HG03469 (cell line): ENCODE data around the gene PAX1.

ENCODE experiments used
- ATAC-seq: cut with Tn5 transposase; IDR thresholded peaks from one replicate; pipeline ENCODE4 v1.9.1; 2021; ENCODE audit warnings: mild to moderate bottlenecking, moderate library complexity, moderate number of reproducible peaks; ENCODE audit not compliant: unreplicated experiment

Gene PAX1

DNA sequence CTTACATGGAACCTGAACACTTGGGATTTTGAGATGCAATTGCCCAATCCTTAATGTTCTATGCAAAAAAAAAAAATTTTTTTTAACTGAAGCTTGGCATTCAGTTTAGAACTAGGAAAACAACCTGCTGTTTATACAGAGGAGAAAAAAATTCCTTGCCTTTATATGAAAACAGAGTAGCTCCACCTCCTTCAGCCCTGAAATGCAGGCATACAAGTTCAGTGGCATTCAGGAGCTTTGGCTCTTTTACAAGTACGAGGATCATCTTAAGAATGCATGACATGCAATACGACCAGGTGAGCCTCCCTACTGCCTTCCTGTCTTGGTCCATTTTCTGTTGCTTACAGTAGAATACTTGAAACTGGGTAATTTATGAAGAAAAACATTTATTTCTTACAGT lies 20.4 kb downstream of the PAX1 start:
- ATAC-seq: no peak

DNA sequence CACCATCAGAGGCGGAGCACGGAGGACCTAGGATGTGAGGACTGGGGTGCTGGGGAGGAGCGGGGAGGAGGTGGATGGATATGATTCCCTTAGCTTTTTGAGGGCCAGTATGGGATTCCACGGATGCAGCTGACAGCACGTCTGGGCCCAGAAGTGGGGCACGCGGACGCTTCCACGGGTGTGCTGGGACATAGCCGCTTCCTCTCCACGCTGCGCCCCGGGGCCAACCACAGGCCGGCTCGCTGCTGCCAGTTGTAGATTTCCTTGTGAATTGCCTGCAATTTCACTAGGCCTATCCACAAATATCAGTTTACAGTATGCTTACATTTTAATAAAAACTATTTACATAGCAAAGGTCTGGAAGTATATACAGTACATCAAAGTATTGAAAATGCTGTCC lies 23.9 kb downstream of the PAX1 start:
- ATAC-seq: no peak

DNA sequence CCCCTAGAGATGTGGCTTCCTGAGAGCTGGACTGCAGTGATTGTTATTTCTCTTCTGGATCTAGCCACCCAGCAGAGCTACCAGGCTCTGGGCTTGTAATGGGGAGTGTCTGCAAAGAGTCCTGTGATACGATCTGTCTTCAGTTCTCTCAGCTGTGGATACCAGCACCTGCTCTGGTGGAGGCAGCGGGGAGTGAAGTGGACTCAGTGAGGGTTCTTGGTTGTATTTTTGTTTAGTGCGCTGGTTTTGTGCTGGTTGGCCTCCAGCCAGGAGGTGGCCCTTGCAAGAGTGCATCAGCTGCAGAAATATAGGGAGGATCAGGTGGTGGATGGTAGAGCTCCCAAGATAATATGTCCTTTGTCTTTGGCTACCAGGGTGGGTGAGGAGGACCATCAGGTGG lies 33.7 kb downstream of the PAX1 start:
- no peak for ATAC-seq

DNA sequence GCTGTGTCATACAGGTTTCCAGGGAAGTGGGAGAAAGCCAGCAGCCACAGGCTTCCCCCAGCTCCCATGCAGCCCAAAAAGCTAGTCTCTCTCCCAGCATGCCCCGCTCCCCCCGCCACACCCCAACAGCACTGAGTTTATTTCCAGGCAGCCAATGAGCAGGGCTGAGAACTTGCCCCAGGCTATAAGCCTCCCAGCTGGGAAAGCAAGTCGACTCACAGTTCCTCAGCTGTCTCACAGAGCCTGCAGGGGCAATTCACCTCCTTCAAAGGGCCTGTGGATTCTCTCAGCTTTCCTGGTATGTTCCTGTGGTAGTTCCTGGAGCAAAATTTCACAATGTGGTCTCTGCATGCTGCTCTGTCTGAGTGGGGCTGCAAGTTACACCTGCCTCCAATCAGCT lies 34.2 kb downstream of the PAX1 start:
- ATAC-seq: no peak

DNA sequence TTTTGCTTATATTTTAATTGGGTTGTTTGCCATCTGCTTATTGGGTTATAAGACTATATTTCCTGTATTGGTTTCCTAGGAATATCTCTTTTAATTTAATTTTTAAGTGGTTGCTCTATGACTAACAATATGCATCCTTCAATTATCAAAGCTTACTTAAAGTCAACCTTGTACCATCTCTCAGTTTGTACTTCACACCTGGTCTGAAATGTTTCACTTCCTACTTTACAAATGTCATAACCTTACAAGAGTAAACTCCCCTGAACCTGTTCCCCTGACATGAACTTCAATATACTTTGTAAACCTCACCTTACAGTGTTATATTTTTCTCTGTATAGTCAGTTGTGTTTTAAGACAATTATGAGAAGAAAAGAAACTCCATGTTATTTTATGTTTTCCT lies 35.8 kb downstream of the PAX1 start:
- ATAC-seq: no peak

DNA sequence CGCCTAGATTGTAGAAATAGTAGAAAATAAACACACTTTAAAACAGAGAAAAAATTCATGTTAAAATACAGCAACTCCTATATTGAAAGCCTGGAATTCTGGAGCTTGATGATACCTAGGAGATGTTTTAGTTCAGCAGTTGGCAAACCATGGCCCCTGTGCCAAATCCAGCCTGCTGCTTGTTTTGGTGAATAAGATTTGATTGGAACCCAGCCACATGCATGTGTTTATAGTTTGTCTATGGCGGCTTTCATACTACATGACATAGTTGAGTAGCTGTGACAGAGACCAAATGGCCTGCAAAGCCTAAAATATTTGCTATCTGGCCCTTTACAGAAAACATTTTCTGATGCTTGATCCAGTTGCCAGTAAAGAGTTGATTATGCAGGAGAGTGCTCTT lies 57.2 kb downstream of the PAX1 start:
- ATAC-seq: no peak

DNA sequence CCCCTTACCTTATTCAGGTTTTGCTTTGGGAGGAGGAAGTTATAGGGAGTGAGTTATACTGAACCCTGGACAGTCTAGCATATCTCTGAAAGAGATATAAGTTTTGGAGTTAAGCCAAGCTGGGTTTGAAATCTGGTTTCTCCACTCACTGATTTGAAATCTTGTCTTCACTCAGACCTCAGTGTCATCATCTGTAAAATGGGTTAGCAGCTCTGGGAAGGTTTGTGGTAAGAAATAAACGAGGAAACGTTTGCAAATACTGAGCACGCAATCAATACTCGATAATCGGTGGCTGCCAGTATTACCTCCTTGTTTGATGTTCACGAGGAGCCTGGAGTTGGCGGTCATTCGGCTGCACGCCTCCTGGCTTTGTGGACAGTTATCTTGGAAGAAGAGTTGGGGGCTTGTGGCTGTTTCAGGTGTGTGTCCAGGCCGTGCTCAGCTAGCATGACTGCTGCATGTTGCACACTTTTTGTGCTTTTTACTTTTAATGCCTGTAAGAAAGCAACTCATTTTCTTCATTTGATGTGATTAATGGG lies 61.8 kb downstream of the PAX1 start:
- ATAC-seq: no peak

DNA sequence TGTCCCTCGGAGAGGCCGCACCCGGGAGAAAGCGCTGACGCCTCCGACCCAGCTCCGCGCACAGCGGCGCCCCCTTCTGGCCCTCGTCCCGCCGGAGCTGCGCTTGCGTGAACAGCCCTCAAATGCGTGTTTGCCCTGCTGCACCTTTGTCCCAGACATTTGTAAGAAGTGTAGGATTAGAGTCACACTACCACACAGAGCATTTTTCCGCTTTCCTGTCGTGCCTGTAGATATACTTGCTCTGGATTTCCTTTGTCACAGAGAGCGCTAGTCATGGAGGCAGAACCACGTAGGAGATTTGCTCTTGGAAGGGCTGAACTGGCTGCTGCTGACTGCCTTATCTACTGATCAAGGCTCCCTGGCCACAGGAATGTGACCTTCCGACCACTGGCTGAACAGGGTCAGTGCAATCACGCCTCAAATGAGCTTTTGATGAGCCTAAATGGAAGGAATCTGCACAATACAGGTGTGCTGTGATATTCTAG lies 62.3 kb downstream of the PAX1 start:
- ATAC-seq: no peak
